Body of pancreas (tissue), 4 donors: ENCODE data around the gene TPRKB.

Source experiments
- POLR2A ChIP-seq, 3 donors: fragments of 450-650 bp; IDR thresholded peaks; one replicate each; pipeline ENCODE4 v1.6.1; 2016; ENCODE audit warnings: antibody characterized with exemption in 3 of 3, mild to moderate bottlenecking in 2 of 3
- TF ChIP-seq, protein P1 (sequence below), 7 experiments: fragments of 450-650 bp in 4 of 7; fragments of 200-600 bp in 3 of 7; sonication (generic) in 3 of 7; IDR thresholded peaks; one replicate each; pipeline ENCODE4 v1.5.1; 2016 to 2019; ENCODE audit warnings: antibody characterized with exemption in 7 of 7

DNA sequence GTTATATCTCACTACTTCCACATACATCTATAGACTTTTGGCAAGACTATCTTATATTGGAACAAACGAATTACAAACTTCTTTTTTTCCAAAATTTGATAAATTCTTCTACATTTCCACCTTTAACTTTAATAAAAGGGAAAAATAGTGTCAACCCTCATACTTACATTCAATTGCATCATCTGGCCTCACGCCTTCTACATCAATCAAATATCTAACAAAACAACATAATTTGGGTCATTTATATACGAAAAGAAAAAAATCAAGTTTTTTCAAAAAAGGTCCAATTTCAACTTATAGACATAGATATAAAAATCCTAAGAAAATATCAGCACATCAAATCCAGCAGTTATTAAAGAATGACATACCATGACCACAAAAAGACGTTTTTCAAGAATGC is 29.8 kb upstream of the TPRKB start:
- TF ChIP-seq, protein P1, sequence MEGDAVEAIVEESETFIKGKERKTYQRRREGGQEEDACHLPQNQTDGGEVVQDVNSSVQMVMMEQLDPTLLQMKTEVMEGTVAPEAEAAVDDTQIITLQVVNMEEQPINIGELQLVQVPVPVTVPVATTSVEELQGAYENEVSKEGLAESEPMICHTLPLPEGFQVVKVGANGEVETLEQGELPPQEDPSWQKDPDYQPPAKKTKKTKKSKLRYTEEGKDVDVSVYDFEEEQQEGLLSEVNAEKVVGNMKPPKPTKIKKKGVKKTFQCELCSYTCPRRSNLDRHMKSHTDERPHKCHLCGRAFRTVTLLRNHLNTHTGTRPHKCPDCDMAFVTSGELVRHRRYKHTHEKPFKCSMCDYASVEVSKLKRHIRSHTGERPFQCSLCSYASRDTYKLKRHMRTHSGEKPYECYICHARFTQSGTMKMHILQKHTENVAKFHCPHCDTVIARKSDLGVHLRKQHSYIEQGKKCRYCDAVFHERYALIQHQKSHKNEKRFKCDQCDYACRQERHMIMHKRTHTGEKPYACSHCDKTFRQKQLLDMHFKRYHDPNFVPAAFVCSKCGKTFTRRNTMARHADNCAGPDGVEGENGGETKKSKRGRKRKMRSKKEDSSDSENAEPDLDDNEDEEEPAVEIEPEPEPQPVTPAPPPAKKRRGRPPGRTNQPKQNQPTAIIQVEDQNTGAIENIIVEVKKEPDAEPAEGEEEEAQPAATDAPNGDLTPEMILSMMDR (IDR thresholded peaks at IDR 0.05), result no peak
- no peak for TF ChIP-seq POLR2A (IDR thresholded peaks at IDR 0.05)
